ENCODE data around the gene SPATA12. TPM values are rescaled to one million over a fixed set of nuclear protein-coding genes. Genes with fewer than 3 reads are reported as not detected.

The SPATA12 gene
- total RNA-seq, 1 experiment from 2014 or later, result 0.10 TPM

- H3K36me3 ChIP-seq (ENCODE audit: control insufficient read depth, insufficient read depth, low read length), result no peaks in the 10 kb centered on the region
- no peak for TF ChIP-seq TCF7L2 (IDR thresholded peaks at IDR 0.05; ENCODE audit: low read depth, low read length)
- TF ChIP-seq SIN3A (IDR thresholded peaks at IDR 0.05; ENCODE audit: borderline replicate concordance, insufficient read depth, low read depth, low read length), result 0 out of 2 replicates have a peak, but pooled peaks have one; percentile 22
- TF ChIP-seq, protein P1, sequence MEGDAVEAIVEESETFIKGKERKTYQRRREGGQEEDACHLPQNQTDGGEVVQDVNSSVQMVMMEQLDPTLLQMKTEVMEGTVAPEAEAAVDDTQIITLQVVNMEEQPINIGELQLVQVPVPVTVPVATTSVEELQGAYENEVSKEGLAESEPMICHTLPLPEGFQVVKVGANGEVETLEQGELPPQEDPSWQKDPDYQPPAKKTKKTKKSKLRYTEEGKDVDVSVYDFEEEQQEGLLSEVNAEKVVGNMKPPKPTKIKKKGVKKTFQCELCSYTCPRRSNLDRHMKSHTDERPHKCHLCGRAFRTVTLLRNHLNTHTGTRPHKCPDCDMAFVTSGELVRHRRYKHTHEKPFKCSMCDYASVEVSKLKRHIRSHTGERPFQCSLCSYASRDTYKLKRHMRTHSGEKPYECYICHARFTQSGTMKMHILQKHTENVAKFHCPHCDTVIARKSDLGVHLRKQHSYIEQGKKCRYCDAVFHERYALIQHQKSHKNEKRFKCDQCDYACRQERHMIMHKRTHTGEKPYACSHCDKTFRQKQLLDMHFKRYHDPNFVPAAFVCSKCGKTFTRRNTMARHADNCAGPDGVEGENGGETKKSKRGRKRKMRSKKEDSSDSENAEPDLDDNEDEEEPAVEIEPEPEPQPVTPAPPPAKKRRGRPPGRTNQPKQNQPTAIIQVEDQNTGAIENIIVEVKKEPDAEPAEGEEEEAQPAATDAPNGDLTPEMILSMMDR (IDR thresholded peaks at IDR 0.05), result peak; percentile 29; the same call in 1 of the 2 replicates
- 0 out of 2 replicates have a peak, but pooled peaks have one; percentile 22 for TF ChIP-seq POLR2AphosphoS5 (IDR thresholded peaks at IDR 0.05; ENCODE audit: low read depth, low read length)
- no peak for TF ChIP-seq REST (IDR thresholded peaks at IDR 0.05; ENCODE audit: insufficient read depth in 1 of 2, low read depth in 2 of 2, low read length in 1 of 2)
Measured at GRCh38 chr3:57078635-57079473, 18.4 kb downstream of the SPATA12 start.

GRCh38 chr3:57079474-57079831 is 19.0 kb downstream of the SPATA12 start:
- peak overlapping the region; percentile 70 for H3K27ac ChIP-seq (ENCODE audit: low read length)
- in situ Hi-C loops (cut with HindIII; ENCODE audit: low pct_unique_long_range_greater_than_20kb, low sequenced_read_pairs), result loop anchor here (25.0 kb wide), 1 partner anchor 92 kb away; no protein-coding TSS in a partner anchor

More at GRCh38 chr3:57078635-57079473, 18.4 kb downstream of the SPATA12 start:
- H3K9me3 ChIP-seq (ENCODE audit: control insufficient read depth, insufficient read depth, low read depth, low read length), result no peaks in the 10 kb centered on the region
- H3K27ac ChIP-seq (ENCODE audit: low read length), result peak overlapping the region; percentile 73
- peak overlapping the region; percentile 74 to 76 for H3K4me3 ChIP-seq (ENCODE audit: low read depth in 2 of 2, low read length in 2 of 2)
- ATAC-seq (peak; percentile 88), DNase-seq (ENCODE audit: low read depth, low spot score) (no peak)
- H3K27me3 ChIP-seq (ENCODE audit: control insufficient read depth, insufficient read depth, low read length), result no peaks in the 10 kb centered on the region
- POLR2A ChIA-PET, result no interaction called here
- in situ Hi-C loops (cut with HindIII; ENCODE audit: low pct_unique_long_range_greater_than_20kb, low sequenced_read_pairs) (loop anchor here (25.0 kb wide), 1 partner anchor 92 kb away; no protein-coding TSS in a partner anchor), intact Hi-C loops (cut with micrococcal nuclease; ENCODE audit: unreplicated experiment) (no loop called here)
- peaks cover 4% of the 10 kb centered on the region; the same call in 1 of the 2 replicates for H3K4me1 ChIP-seq (ENCODE audit: control insufficient read depth, insufficient read depth, low read length)
- no TSS peak for BruUV-seq (replicated peaks)
- CTCF ChIA-PET, result no interaction called here

More at GRCh38 chr3:57079474-57079831, 19.0 kb downstream of the SPATA12 start:
- DNase-seq (ENCODE audit: low read depth, low spot score), result no peak
- Histone ChIP-seq H3K27me3 (ENCODE audit: control insufficient read depth, insufficient read depth, low read length) (no peaks in the 10 kb centered on the region), H3K4me3 (ENCODE audit: low read depth in 2 of 2, low read length in 2 of 2) (peak overlapping the region; percentile 74 to 76), H3K4me1 (ENCODE audit: control insufficient read depth, insufficient read depth, low read length) (peaks cover 4% of the 10 kb centered on the region; the same call in 1 of the 2 replicates), H3K9me3 (ENCODE audit: control insufficient read depth, insufficient read depth, low read depth, low read length) (no peaks in the 10 kb centered on the region), H3K36me3 (ENCODE audit: control insufficient read depth, insufficient read depth, low read length) (no peaks in the 10 kb centered on the region)
- BruUV-seq (replicated peaks), result no TSS peak
- ChIA-PET POLR2A (interaction anchor here (0.6 kb wide), 1 partner anchor 56 kb away, joined by 4 read pairs; no protein-coding TSS in a partner anchor), CTCF (no interaction called here)
- no peak for TF ChIP-seq POLR2AphosphoS5 (IDR thresholded peaks at IDR 0.05; ENCODE audit: low read depth, low read length)
- no peak for TF ChIP-seq SIN3A (IDR thresholded peaks at IDR 0.05; ENCODE audit: borderline replicate concordance, insufficient read depth, low read depth, low read length)
- TF ChIP-seq REST (IDR thresholded peaks at IDR 0.05; ENCODE audit: insufficient read depth in 1 of 2, low read depth in 2 of 2, low read length in 1 of 2), result no peak
- TF ChIP-seq, protein P1 (IDR thresholded peaks at IDR 0.05), result no peak
- TF ChIP-seq TCF7L2 (IDR thresholded peaks at IDR 0.05; ENCODE audit: low read depth, low read length), result no peak
- intact Hi-C loops (cut with micrococcal nuclease; ENCODE audit: unreplicated experiment), result no loop called here
- peak; percentile 52 for ATAC-seq

Data from Panc1 (cell line).